H54 (cell line): Measurements from ENCODE around the gene GAK.

Source experiments
- DNase-seq: peaks from one replicate; pipeline ENCODE4 v3.0.0; 2011; ENCODE audit warnings: low spot score, mixed read lengths; ENCODE audit not compliant: insufficient read length
- FAIRE-seq: peaks from 3 replicates; lab custom pipeline; 2011; peaks lifted over from hg19 to GRCh38; lab: Jason Lieb, UNC
- POLR2A ChIP-seq: IDR thresholded peaks from 2 replicates; pipeline ENCODE4 v1.6.1; 2011; ENCODE audit warnings: low read depth, mild to moderate bottlenecking, low read length

Gene GAK

GRCh38 chr4:960140-960635 is 28.1 kb upstream of the GAK start:
- TF ChIP-seq POLR2A, result no peak
- no peak for FAIRE-seq
- no peak for DNase-seq

- FAIRE-seq (no peak), DNase-seq (no peak)
- TF ChIP-seq POLR2A, result no peak; the same call in 1 of the 2 replicates
These were observed 27.4 kb upstream of the GAK start for GRCh38 chr4:959338-960139.

- DNase-seq (no peak), FAIRE-seq (no peak)
- no peak; the same call in 1 of the 2 replicates for TF ChIP-seq POLR2A
These were observed 26.7 kb upstream of the GAK start for GRCh38 chr4:958696-959337.

GRCh38 chr4:958314-958665 is 26.2 kb upstream of the GAK start:
- no peak for TF ChIP-seq POLR2A
- FAIRE-seq (no peak), DNase-seq (no peak)

GRCh38 chr4:957581-958313 is 25.6 kb upstream of the GAK start:
- FAIRE-seq, result no peak

GRCh38 chr4:957231-957580 is 25.1 kb upstream of the GAK start:
- FAIRE-seq (no peak), DNase-seq (no peak)
- TF ChIP-seq POLR2A, result no peak

More at GRCh38 chr4:957581-958313, 25.6 kb upstream of the GAK start:
- no peak for TF ChIP-seq POLR2A
- no peak for DNase-seq

GRCh38 chr4:956531-957230 is 24.6 kb upstream of the GAK start:
- TF ChIP-seq POLR2A, result no peak
- no peak for DNase-seq
- FAIRE-seq, result no peak

GRCh38 chr4:955931-956381 is 23.8 kb upstream of the GAK start:
- DNase-seq (no peak), FAIRE-seq (no peak)
- TF ChIP-seq POLR2A, result no peak

GRCh38 chr4:955161-955921 is 23.2 kb upstream of the GAK start:
- DNase-seq, result no peak
- no peak for TF ChIP-seq POLR2A
- no peak for FAIRE-seq

GRCh38 chr4:954211-955020 is 22.3 kb upstream of the GAK start:
- FAIRE-seq (no peak), DNase-seq (no peak)
- no peak for TF ChIP-seq POLR2A

- FAIRE-seq (no peak), DNase-seq (no peak)
- TF ChIP-seq POLR2A, result no peak
These were observed 21.4 kb upstream of the GAK start for GRCh38 chr4:953574-953915.

GRCh38 chr4:952881-953573 is 20.9 kb upstream of the GAK start:
- no peak for TF ChIP-seq POLR2A
- FAIRE-seq, result no peak
- no peak for DNase-seq
